Mesenteric fat pad (tissue), 1 donor: ENCODE measurements around the gene CR2. TPM values are rescaled to one million over a fixed set of nuclear protein-coding genes. Genes with fewer than 3 reads are reported as not detected.
"Not testable (repeated sequence)": the region's sequence is repeated elsewhere in the genome, so short reads cannot be mapped to it uniquely, and the experiment has no call there.

ENCODE experiments used
- DNase-seq: peaks from one replicate; pipeline ENCODE4 v3.0.0-alpha.2; 2020; ENCODE audit warnings: low spot score
- total RNA-seq: library from RNA; stranded (reverse); fragmentation: NEBNext Ultra II Directional; extraction: Animal tissue kit (Norgen Biotek cat#: 25700); gene quantifications from one replicate; pipeline ENCODE4 v1.2.1, GENCODE V29; 2021
- donor health status: DM: yes; HTN: yes; CAD: no.

Gene CR2
- total RNA-seq, 1 donor from 2014 or later, result not detected

DNA sequence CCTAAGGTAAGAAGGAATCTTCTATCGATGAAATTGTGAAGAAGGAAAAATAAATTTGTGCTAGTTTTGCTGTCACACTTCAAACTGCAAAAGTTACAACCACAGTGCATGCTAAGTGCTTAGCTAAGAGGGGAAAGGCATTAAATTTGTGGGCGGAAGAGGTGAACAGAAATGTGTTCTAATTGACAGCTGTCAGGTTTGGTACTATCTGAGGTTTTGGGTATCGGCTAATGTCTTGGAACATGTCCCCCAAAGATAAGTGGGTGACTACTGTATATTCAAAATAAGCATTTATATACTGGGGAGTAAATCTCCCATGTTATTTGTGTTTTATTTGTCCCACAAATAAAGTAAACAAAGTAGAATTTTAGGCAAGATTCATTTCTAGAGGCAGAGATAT is 49.8 kb downstream of the CR2 start:
- no peak for DNase-seq

DNA sequence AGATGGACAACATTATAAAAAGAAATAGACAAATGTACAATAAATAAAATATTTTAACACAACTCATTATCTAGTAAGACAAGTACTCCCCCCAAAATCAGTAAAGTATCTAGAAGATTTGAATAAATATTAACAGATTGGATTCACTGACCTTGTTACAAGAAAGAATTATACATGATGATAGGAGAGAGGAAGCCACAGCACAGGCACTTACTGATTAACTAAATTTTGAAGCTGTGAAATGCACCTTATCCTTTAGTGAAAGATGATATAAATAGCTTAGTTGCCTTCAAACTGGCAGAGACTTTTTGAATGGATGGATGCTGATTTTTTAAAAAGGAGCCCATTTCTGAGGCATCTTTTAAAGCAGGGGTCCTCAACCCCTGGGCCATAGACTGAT is 50.3 kb downstream of the CR2 start:
- DNase-seq, result no peak

DNA sequence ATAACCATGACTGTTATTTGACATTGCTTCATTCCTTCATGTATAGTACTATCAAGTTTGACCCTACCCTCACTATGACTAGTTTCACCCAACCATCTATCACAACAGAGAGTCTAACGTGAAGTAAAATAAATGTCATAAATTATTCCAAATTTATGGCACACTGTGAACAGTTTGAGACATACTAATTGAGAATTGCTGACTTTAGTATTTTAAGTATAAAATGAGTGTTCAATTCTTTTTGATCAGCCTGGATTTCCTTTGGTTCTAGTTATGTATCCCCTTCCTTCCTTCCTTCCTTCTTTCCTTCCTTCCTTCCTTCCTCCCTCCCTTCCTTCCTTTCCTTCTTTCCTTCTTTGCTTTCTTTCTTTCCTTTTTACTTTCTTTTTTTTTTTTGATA is 56.3 kb downstream of the CR2 start:
- DNase-seq, result no peak

DNA sequence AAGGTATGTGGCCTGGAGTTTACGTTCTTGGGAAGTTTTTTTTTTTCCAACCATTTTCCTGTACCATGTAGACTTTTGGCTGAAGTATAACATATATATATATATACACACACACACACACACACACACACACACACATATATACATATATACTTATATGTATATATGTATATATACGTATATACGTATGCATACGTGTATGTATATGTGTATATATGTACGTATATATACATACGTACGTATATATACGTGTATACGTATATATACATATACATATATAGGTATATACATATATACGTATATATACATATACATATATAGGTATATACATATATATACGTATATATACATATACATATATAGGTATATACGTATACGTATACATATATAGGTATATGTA is 60.8 kb downstream of the CR2 start:
- no peak for DNase-seq

DNA sequence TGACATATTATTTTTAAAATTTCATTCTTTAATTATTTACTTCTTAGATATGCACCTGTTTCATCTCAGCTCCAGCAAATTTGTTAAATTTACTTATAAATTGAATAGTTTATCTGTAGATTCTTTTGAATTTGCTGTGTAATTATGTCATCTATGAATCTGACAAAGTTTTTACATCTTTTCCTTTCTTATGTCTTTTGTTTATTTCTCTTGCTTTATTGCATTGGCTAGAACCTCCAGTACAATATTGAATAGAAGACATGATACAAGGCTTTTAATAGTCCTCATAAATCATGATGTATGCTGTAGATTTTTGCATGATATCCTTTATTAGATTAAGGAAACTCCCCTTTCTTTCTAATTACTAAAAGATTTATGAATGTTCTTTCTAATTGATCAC is 62.6 kb downstream of the CR2 start:
- no peak for DNase-seq

DNA sequence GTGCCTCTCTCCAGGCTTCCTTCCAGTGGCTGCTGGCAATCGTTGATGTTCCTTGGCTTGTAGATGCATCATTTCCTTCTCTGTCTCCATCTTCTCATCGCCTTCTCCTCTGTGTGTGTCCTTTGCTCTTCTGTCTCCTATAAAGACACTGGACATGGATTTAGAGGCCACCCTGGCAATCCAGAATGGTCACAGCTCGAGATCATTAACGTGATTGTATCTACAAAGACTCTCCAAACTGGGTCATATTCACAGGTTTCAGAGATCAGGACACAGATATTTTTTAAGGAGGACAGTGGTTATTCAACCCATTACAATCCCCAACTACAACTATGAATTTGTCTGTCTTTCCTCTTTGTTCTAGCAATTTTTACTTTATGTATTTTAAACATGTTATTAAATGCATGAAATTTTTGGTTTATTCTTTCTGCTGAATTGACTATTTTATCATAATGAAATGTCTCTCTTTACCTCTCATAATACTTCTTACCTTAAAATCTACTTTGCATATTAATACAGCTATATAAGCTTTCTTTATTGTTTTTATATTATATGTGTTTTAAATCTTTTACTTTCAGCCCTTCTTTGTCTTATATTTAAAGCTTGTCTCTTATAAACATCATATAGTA is 64.6 kb downstream of the CR2 start:
- no peak for DNase-seq

DNA sequence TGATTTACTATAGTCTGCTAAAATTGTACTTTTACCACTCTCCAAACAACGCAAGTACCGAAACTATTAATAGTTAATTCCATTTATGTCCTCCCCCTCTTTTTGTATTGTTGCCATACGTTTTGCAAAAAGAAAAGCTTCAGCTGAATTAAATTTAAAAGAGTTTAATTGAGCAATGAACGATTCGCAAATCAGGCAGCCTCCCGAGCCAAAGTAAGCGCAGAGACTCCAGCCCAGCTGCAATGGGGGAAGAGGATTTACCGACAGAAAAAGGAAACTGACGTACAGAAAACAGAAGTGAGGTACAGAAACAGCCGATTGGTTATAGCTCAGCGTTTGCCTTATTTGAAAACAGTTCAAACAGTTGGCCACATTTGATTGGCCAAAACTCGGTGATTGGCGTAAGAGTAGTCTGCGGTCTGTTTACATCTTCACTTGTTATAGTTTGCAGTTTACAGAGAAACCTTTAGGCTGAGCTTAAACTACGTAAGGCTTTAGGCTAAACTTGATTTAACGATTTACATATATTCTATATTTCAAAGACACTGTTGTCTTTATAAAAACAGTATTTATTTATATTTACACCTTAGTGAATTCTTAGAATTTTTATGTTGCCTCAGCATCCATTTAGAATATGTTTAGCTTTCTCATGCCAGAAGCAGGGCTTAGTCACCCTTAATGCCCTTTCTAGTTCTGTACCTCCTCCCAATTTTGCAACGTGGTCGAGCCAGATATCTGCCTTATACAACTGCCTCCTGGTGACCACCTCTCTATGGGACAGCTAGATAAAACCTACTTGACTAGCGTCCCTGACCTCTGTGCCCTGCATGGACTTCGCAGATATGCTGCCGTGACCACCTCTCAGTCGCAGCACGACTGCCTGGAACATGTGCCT is 65.6 kb downstream of the CR2 start:
- no peak for DNase-seq

DNA sequence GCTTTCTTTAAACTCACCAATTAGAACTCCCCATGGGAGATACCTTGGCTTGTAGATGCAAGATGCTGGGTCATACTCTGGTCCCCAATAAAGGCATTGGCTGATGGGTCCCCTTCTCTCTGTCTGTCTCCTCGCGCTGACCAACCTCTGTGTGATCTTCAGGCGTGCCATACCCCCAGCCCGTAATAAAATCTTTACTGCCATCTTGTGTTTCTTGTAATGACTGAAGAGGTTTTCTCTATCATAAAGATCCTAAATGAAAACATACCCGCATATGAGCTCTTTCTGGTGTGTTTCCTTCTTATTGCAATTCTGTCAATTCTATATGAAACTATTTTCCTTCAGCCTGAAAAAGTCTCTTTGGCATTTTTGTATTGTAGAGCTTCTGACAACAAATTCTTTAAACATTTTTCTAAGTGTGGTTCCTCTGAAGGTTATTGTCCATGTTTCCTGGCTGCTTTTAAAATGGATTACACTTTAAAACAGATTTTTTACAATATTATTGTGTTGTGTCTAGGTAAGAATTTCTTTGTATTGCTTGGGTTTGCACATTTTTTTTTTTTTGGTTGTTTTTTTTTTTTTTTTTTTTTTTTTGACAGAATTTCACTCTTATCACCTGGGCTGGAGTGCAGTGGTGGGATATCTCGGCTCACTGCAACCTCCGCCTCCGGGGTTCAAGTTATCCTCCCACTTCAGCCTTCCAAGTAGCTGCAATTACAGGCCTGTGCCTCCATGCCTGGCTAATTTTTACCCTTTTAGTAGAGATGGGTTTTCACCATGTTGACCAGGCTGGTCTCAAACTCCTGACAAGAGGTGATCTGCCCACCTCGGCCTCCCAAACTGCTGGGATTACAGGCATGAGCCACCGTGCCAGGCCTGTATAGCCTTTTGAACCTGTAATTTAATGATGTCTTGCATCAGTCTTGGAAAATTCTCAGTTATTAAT is 66.5 kb downstream of the CR2 start:
- DNase-seq, result not testable (repeated sequence)

DNA sequence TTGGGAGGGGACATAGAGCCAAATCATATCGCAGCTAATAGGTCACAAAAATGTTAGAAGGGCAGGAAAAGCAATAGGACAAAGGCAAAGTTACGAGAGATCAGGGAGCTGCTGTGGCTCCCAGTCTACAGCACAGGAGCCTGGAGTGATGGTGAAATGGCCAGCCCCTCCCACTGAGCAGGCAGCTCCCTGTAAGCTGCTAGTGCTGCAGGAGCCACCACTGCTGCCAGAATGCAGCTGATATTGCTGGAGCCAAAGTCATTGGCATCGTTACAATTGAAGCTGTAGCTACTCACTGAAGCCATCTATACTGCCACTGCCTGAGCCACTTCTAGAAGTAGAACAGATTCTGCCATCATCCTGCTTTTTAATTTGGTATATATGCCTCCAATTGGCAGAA is 71.1 kb downstream of the CR2 start:
- DNase-seq, result not testable (repeated sequence)

DNA sequence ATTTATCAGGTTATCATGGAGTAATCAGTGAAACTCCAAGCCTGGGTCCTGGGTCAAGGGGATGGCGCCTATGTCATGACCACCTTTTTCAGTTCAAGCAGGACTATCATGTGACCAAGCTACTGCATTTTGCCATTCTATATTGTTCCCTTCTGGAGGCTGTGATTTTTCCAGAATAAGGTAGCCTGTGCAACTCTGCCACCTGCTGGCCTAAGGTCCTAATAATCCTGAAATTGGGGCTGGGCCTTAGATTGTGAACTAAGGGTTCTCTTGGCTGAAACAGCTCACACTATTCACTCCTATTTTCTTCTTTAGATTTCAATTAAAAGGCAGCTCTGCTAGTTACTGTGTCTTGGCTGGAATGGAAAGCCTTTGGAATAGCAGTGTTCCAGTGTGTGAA is 74.3 kb downstream of the CR2 start:
- DNase-seq, result not testable (repeated sequence)

DNA sequence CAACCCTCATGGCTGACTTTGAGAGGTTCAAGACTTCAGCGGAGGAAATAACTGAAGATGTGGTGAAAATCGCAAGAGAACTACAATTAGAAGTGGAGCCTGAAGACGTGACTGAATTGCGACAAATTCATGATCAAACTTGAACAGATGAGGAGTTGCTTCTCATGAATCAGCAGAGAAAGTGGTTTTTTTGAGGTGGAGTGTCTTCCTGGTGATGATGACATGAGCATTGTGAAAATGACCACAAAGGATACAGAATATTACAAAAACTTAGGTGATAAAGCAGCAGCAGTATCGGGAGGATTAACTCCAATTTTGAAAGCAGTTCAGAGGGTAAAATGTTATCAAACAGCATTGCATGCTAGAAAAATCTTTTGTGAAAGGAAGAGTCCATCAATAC is 82.1 kb downstream of the CR2 start:
- DNase-seq, result not testable (repeated sequence)

Other genes with a start within 250 kb of the CR2 start
- 82.3 TPM for gene CD55, start 132.7 kb upstream of the CR2 start, total RNA-seq
- gene CR1, start 41.8 kb downstream of the CR2 start, total RNA-seq, result 31.2 TPM
- 0.71 TPM for gene CR1L, start 190.8 kb downstream of the CR2 start, total RNA-seq